DMS53 treated with DMSO at 0.1 percent for 48 hours (cell line): Measurements from ENCODE around the gene XNDC1N.

Experiments used
- DNase-seq: peaks from one replicate; lab custom pipeline; 2025; ENCODE audit not compliant: unreplicated experiment; lab: John Stamatoyannopoulos, UW

XNDC1N gene

GRCh38 chr11:71927820-71928736, at the start of gene XNDC1N:
Gene XNDC1N, minus strand, starts transcription at chr11:71928594. Its CDS starts 5,241 bp downstream, at chr11:71923353.
- peak; percentile 100 for DNase-seq

- peak; percentile 59 for DNase-seq
These were observed 49.5 kb upstream of the XNDC1N start for GRCh38 chr11:71977743-71978418.

- no peak for DNase-seq
These were observed 48.7 kb upstream of the XNDC1N start for GRCh38 chr11:71977090-71977489.

- DNase-seq = no peak
These were observed 48.2 kb upstream of the XNDC1N start for GRCh38 chr11:71976551-71976950.

- DNase-seq = no peak
These were observed 43.3 kb upstream of the XNDC1N start for GRCh38 chr11:71971680-71972079.

GRCh38 chr11:71964641-71965040, 36.2 kb upstream of the XNDC1N start:
- DNase-seq = no peak

- no peak for DNase-seq
These were observed 35.1 kb upstream of the XNDC1N start for GRCh38 chr11:71963468-71963867.

GRCh38 chr11:71962428-71963038, 34.1 kb upstream of the XNDC1N start:
- no peak for DNase-seq

- no peak for DNase-seq
These were observed 27.6 kb upstream of the XNDC1N start for GRCh38 chr11:71955898-71956456.

GRCh38 chr11:71951741-71952310, 23.4 kb upstream of the XNDC1N start:
- no peak for DNase-seq

GRCh38 chr11:71949034-71949433, 20.6 kb upstream of the XNDC1N start:
- DNase-seq = no peak

- DNase-seq = no peak
These were observed 20.1 kb upstream of the XNDC1N start for GRCh38 chr11:71948314-71949027.

GRCh38 chr11:71947498-71947897, 19.1 kb upstream of the XNDC1N start:
- DNase-seq = no peak

- DNase-seq = no peak
These were observed 17.8 kb upstream of the XNDC1N start for GRCh38 chr11:71946144-71946571.

- DNase-seq = no peak
These were observed 12.3 kb upstream of the XNDC1N start for GRCh38 chr11:71940561-71941219.

- DNase-seq = no peak
These were observed 9.4 kb upstream of the XNDC1N start for GRCh38 chr11:71937826-71938225.

- DNase-seq = no peak
These were observed 8.4 kb upstream of the XNDC1N start for GRCh38 chr11:71936825-71937224.

GRCh38 chr11:71935338-71935925, 7.0 kb upstream of the XNDC1N start:
- DNase-seq = no peak

GRCh38 chr11:71934213-71934612, 5.8 kb upstream of the XNDC1N start:
- no peak for DNase-seq
